22Rv1 (cell line): ENCODE results near the gene TUBB6.

ENCODE experiments used
- H3K27ac ChIP-seq: fragments of 450-650 bp; 2 replicates; pipeline ENCODE4 v1.5.1; 2017
- CTCF ChIP-seq: fragments of 450-650 bp; IDR thresholded peaks from 2 replicates; pipeline ENCODE4 v1.5.1; 2017; ENCODE audit warnings: mild to moderate bottlenecking
- ZFX ChIP-seq: fragments of 450-650 bp; IDR thresholded peaks from 2 replicates; pipeline ENCODE4 v1.6.1; 2017; ENCODE audit warnings: antibody characterized with exemption, borderline replicate concordance

TUBB6 gene

GRCh38 chr18:12283666-12284065 lies 24.4 kb upstream of the TUBB6 start:
- no peak overlapping the region for H3K27ac ChIP-seq
- TF ChIP-seq CTCF (no peak), ZFX (no peak)

- H3K27ac ChIP-seq: no peak overlapping the region
- TF ChIP-seq CTCF (no peak), ZFX (no peak)
Measured at GRCh38 chr18:12287131-12287681, 20.8 kb upstream of the TUBB6 start.

GRCh38 chr18:12287684-12288402 lies 20.2 kb upstream of the TUBB6 start:
- TF ChIP-seq ZFX (no peak), CTCF (no peak)

GRCh38 chr18:12288403-12288755 lies 19.7 kb upstream of the TUBB6 start:
- H3K27ac ChIP-seq: no peak overlapping the region
- TF ChIP-seq CTCF (no peak), ZFX (no peak)

More at GRCh38 chr18:12287684-12288402, 20.2 kb upstream of the TUBB6 start:
- no peak overlapping the region for H3K27ac ChIP-seq

- TF ChIP-seq ZFX (no peak), CTCF (no peak)
- H3K27ac ChIP-seq: no peak overlapping the region
Measured at GRCh38 chr18:12290086-12290485, 18.0 kb upstream of the TUBB6 start.

GRCh38 chr18:12291161-12291560 lies 16.9 kb upstream of the TUBB6 start:
- no peak overlapping the region for H3K27ac ChIP-seq
- no peak for TF ChIP-seq ZFX
- TF ChIP-seq CTCF: no peak

- TF ChIP-seq CTCF (no peak), ZFX (no peak)
- H3K27ac ChIP-seq: no peak overlapping the region
Measured at GRCh38 chr18:12291690-12292089, 16.4 kb upstream of the TUBB6 start.
